H1 (cell line): ENCODE data around the gene TSC22D1. TPM values are rescaled to one million over a fixed set of nuclear protein-coding genes. Genes with fewer than 3 reads are reported as not detected.

Experiments used
- CTCF ChIA-PET: fragments of 300-600 bp; sonication (Branson Sonifier 250); formaldehyde crosslinking; loops from one replicate; lab custom pipeline; 2021; ENCODE audit not compliant: partially characterized antibody; lab: Charles Lee
- POLR2A ChIA-PET: fragments of 300-600 bp; sonication (Branson Sonifier 250); formaldehyde crosslinking; loops from one replicate; lab custom pipeline; 2021; ENCODE audit warnings: inconsistent platforms; ENCODE audit not compliant: partially characterized antibody; lab: Charles Lee
- DNase-seq, 2 experiments: peaks; one replicate each; pipeline versions ENCODE4 v3.0.0 to v3.0.0-alpha.2; 2010 to 2022; ENCODE audit warnings: low spot score in 2 of 2, low read depth in 1 of 2, mixed read lengths in 1 of 2
- FAIRE-seq: peaks from 2 replicates; lab custom pipeline; 2011; peaks lifted over from hg19 to GRCh38; lab: Jason Lieb, UNC
- H2AFZ ChIP-seq: 2 replicates; pipeline ENCODE4 v1.8.1; 2012; ENCODE audit warnings: low read length, inconsistent platforms
- H2AK5ac ChIP-seq: 2 replicates; pipeline ENCODE4 v1.6.1; 2013; ENCODE audit warnings: low read depth, low read length
- H2BK120ac ChIP-seq: replicated peaks from 2 replicates; pipeline ENCODE3; 2013; ENCODE audit warnings: low read depth, low read length, inconsistent platforms
- H2BK12ac ChIP-seq: 2 replicates; pipeline ENCODE4 v1.6.1; 2013; ENCODE audit warnings: low read depth, low read length
- H2BK15ac ChIP-seq: 2 replicates; pipeline ENCODE4 v1.6.1; 2013; ENCODE audit warnings: low read length
- H2BK20ac ChIP-seq: 2 replicates; pipeline ENCODE4 v1.6.1; 2013; ENCODE audit warnings: low read length
- H2BK5ac ChIP-seq: 2 replicates; pipeline ENCODE4 v1.6.1; 2013; ENCODE audit warnings: low read depth, low read length
- H3K14ac ChIP-seq: 2 replicates; pipeline ENCODE4 v1.6.1; 2013; ENCODE audit warnings: inconsistent platforms; ENCODE audit not compliant: insufficient read length
- H3K18ac ChIP-seq: 2 replicates; pipeline ENCODE4 v1.6.1; 2013; ENCODE audit warnings: low read length; ENCODE audit errors: extremely low read depth
- H3K23ac ChIP-seq: 2 replicates; pipeline ENCODE4 v1.6.1; 2013; ENCODE audit warnings: inconsistent platforms; ENCODE audit not compliant: insufficient read length
- H3K23me2 ChIP-seq: 2 replicates; pipeline ENCODE4 v1.6.1; 2013; ENCODE audit warnings: low read depth, low read length
- H3K27ac ChIP-seq: 2 replicates; pipeline ENCODE4 v1.6.1; 2011; ENCODE audit warnings: low read depth, low read length, inconsistent platforms
- H3K27me3 ChIP-seq, 4 experiments: replicated peaks in 1 of 4; 1 replicate in 1 of 4; 2 replicates in 3 of 4; pipeline versions ENCODE4 v1.6.1 to v1.8.1; 2011 to 2013; ENCODE audit warnings: low read length in 3 of 4, mild to moderate bottlenecking in 3 of 4, inconsistent platforms in 2 of 4, mixed read lengths in 2 of 4, moderate library complexity in 1 of 4; ENCODE audit not compliant: control insufficient read depth in 3 of 4, insufficient read depth in 3 of 4; ENCODE audit errors: extremely low read depth in 1 of 4
- H3K36me3 ChIP-seq, 4 experiments: 2 replicates each; pipeline versions ENCODE4 v1.6.1 to v1.8.1; 2011 to 2013; ENCODE audit warnings: mild to moderate bottlenecking in 4 of 4, low read length in 3 of 4, moderate library complexity in 2 of 4, control low read depth in 1 of 4, inconsistent platforms in 1 of 4; ENCODE audit not compliant: insufficient read depth in 4 of 4, control insufficient read depth in 2 of 4
- H3K4ac ChIP-seq: replicated peaks from 2 replicates; pipeline ENCODE3; 2013; ENCODE audit warnings: low read length, low read depth, mixed read lengths, inconsistent platforms; ENCODE audit not compliant: insufficient read length
- H3K4me1 ChIP-seq, 4 experiments: replicated peaks in 1 of 4; 1 replicate in 1 of 4; 2 replicates in 3 of 4; pipeline versions ENCODE4 v1.6.1 to v1.8.1; 2011 to 2013; ENCODE audit warnings: low read length in 3 of 4, inconsistent platforms in 2 of 4, mixed read lengths in 1 of 4; ENCODE audit not compliant: insufficient read depth in 4 of 4, control insufficient read depth in 3 of 4
- H3K4me2 ChIP-seq, 2 experiments: 2 replicates each; pipeline versions ENCODE4 v1.6.1 to v1.8.1; 2011 to 2013; ENCODE audit warnings: low read depth in 2 of 2, low read length in 2 of 2, control low read depth in 1 of 2, inconsistent platforms in 1 of 2, mild to moderate bottlenecking in 1 of 2; ENCODE audit not compliant: insufficient read depth in 1 of 2
- H3K4me3 ChIP-seq, 4 experiments: fragments of 200-600, 300-600 bp in 1 of 4; sonication (generic), shearing (Covaris generic), sonication (Bioruptor Twin) in 1 of 4; 2 replicates each; pipeline versions ENCODE4 v1.5.1 to v1.8.1; 2011 to 2016; ENCODE audit warnings: low read length in 4 of 4, low read depth in 3 of 4, control low read depth in 2 of 4, inconsistent platforms in 2 of 4, mild to moderate bottlenecking in 2 of 4, mixed read lengths in 1 of 4, moderate library complexity in 1 of 4; ENCODE audit not compliant: insufficient read depth in 2 of 4; ENCODE audit errors: extremely low read depth in 1 of 4
- H3K56ac ChIP-seq: replicated peaks from 2 replicates; pipeline ENCODE3; 2013; ENCODE audit warnings: low read depth, mild to moderate bottlenecking, mixed read lengths, low read length, inconsistent platforms; ENCODE audit not compliant: insufficient read length
- H3K79me1 ChIP-seq: 2 replicates; pipeline ENCODE4 v1.6.1; 2013; ENCODE audit warnings: low read depth, low read length, control low read depth
- H3K79me2 ChIP-seq, 2 experiments: 2 replicates each; pipeline versions ENCODE4 v1.6.1 to v1.8.1; 2012 to 2013; ENCODE audit warnings: low read length in 2 of 2, mild to moderate bottlenecking in 2 of 2, inconsistent platforms in 1 of 2; ENCODE audit not compliant: insufficient read depth in 2 of 2, control insufficient read depth in 1 of 2
- H3K9ac ChIP-seq, 4 experiments: replicated peaks in 1 of 4; 1 replicate in 1 of 4; 2 replicates in 3 of 4; pipeline versions ENCODE4 v1.6.1 to v1.8.1; 2011 to 2013; ENCODE audit warnings: low read depth in 3 of 4, low read length in 3 of 4, control low read depth in 2 of 4, mild to moderate bottlenecking in 2 of 4, moderate library complexity in 2 of 4, inconsistent platforms in 1 of 4; ENCODE audit errors: extremely low read depth in 1 of 4
- H3K9me3 ChIP-seq, 2 experiments: 2 replicates each; pipeline versions ENCODE4 v1.6.1 to v1.8.1; 2012 to 2013; ENCODE audit warnings: mild to moderate bottlenecking in 2 of 2, moderate library complexity in 2 of 2, control low read depth in 1 of 2, inconsistent platforms in 1 of 2, low read depth in 1 of 2, low read length in 1 of 2, mixed read lengths in 1 of 2; ENCODE audit not compliant: insufficient read depth in 2 of 2
- H4K20me1 ChIP-seq, 2 experiments: replicated peaks in 1 of 2; 2 replicates each; pipeline versions ENCODE3 to v1.8.1; 2011 to 2013; ENCODE audit warnings: inconsistent platforms in 2 of 2, low read length in 2 of 2, mild to moderate bottlenecking in 1 of 2; ENCODE audit not compliant: insufficient read depth in 2 of 2, control insufficient read depth in 1 of 2
- H4K5ac ChIP-seq: 2 replicates; pipeline ENCODE4 v1.6.1; 2013; ENCODE audit warnings: low read length, low read depth, mixed read lengths, inconsistent platforms; ENCODE audit not compliant: insufficient read length
- H4K8ac ChIP-seq: 2 replicates; pipeline ENCODE4 v1.8.0; 2013; ENCODE audit warnings: mild to moderate bottlenecking, moderate library complexity, low read length, inconsistent platforms; ENCODE audit not compliant: insufficient read depth; ENCODE audit errors: extremely low read depth
- H4K91ac ChIP-seq: replicated peaks from 2 replicates; pipeline ENCODE3; 2013; ENCODE audit warnings: low read length, mixed read lengths, inconsistent platforms; ENCODE audit not compliant: insufficient read length
- BACH1 ChIP-seq: IDR thresholded peaks from 2 replicates; pipeline ENCODE4 v1.6.1; 2012; ENCODE audit warnings: low read length, improper control_type of control experiment
- BCL11A ChIP-seq, 2 experiments: IDR thresholded peaks; one replicate each; pipeline ENCODE4 v1.6.1; 2011; ENCODE audit warnings: low read depth in 2 of 2, low read length in 2 of 2, mild to moderate bottlenecking in 2 of 2
- CHD2 ChIP-seq: IDR thresholded peaks from 2 replicates; pipeline ENCODE4 v1.6.1; 2012; ENCODE audit warnings: low read length, improper control_type of control experiment
- HDAC6 ChIP-seq: IDR thresholded peaks from one replicate; pipeline ENCODE4 v1.7.1; 2012; ENCODE audit warnings: low read depth, mild to moderate bottlenecking, inconsistent platforms, low read length, moderate library complexity
- JUN ChIP-seq: IDR thresholded peaks from 2 replicates; pipeline ENCODE4 v1.6.1; 2011; ENCODE audit warnings: low read depth, mild to moderate bottlenecking, improper control_type of control experiment, low read length
- MAX ChIP-seq: IDR thresholded peaks from 2 replicates; pipeline ENCODE4 v1.6.1; 2012; ENCODE audit warnings: inconsistent platforms
- NANOG ChIP-seq: IDR thresholded peaks from 2 replicates; pipeline ENCODE4 v1.6.1; 2011; ENCODE audit warnings: low read length, low read depth, mild to moderate bottlenecking, inconsistent platforms; ENCODE audit not compliant: insufficient read depth, poor library complexity, severe bottlenecking
- POU5F1 ChIP-seq: IDR thresholded peaks from 2 replicates; pipeline ENCODE4 v1.6.1; 2011; ENCODE audit warnings: low read depth, mild to moderate bottlenecking, low read length, moderate library complexity
- RNF2 ChIP-seq: fragments of 200-900, 300-1000 bp; sonication (generic); IDR thresholded peaks from 2 replicates; pipeline ENCODE4 v1.7.1; 2016; ENCODE audit warnings: borderline replicate concordance, low read depth, mild to moderate bottlenecking, antibody characterized with exemption, low read length; ENCODE audit not compliant: poor library complexity, severe bottlenecking; ENCODE audit errors: missing control alignments
- RXRA ChIP-seq: IDR thresholded peaks from 2 replicates; pipeline ENCODE4 v1.6.1; 2011; ENCODE audit warnings: low read depth, mild to moderate bottlenecking, low read length, moderate library complexity; ENCODE audit not compliant: insufficient read depth
- TBP ChIP-seq: IDR thresholded peaks from 2 replicates; pipeline ENCODE4 v1.6.1; 2011; ENCODE audit warnings: low read depth, low read length, improper control_type of control experiment
- USF2 ChIP-seq: IDR thresholded peaks from 2 replicates; pipeline ENCODE4 v1.6.1; 2011; ENCODE audit warnings: low read length, improper control_type of control experiment
- ZNF274 ChIP-seq: IDR thresholded peaks from 2 replicates; pipeline ENCODE4 v1.7.0; 2012; ENCODE audit warnings: low read length, borderline replicate concordance; ENCODE audit errors: extremely low read depth
- WGBS, 2 experiments: shearing (Covaris generic) in 1 of 2; methylation state at CpG; one replicate each; pipeline versions ENCODE4 v1.1.6 to v1.1.7; 2013 to 2015; ENCODE audit warnings: low lambda C conversion rate in 2 of 2, mixed read lengths in 2 of 2, inconsistent platforms in 1 of 2, low coverage in 1 of 2, missing lambda C conversion rate in 1 of 2; ENCODE audit not compliant: insufficient replicate concordance in 2 of 2, insufficient coverage in 1 of 2, insufficient read length in 1 of 2; ENCODE audit errors: extremely low coverage in 1 of 2, missing lambda C conversion rate in 1 of 2; 5-methylcytosine and 5-hydroxymethylcytosine counted together
- polyA plus RNA-seq, 7 experiments: library from polyadenylated mRNA; depleted of rRNA in 3 of 7; stranded (reverse) in 5 of 7; unstranded in 2 of 7; fragments of >200 nt in 5 of 7; fragments of 200-250 nt in 2 of 7; gene quantifications; 1 replicate in 5 of 7; 2 replicates in 1 of 7; 4 replicates in 1 of 7; pipeline versions ENCODE4 v1.2.1 to v1.2.3, GENCODE V29; 2011 to 2013; ENCODE audit warnings: missing spikeins in 2 of 7, mixed read lengths in 2 of 7
- total RNA-seq: library from RNA; stranded (reverse); fragmentation: NEBNext Ultra II Directional; extraction: Animal tissue kit (Norgen Biotek cat#: 25700); gene quantifications from 2 replicates; pipeline ENCODE4 v1.2.1, GENCODE V29; 2021

TSC22D1 gene
- total and polyA plus RNA-seq, 2 of the 8 experiments (the other 6 are each of a cell fraction or from before 2014, with no cell fraction given): 52.6 to 80.9 TPM

- no peak overlapping the region for H4K91ac ChIP-seq
- H2BK5ac ChIP-seq: no peak overlapping the region
- H2AK5ac ChIP-seq: no peak overlapping the region
- H3K79me2 ChIP-seq: no peaks in the 10 kb centered on the region
- no peaks in the 10 kb centered on the region for H3K9me3 ChIP-seq
- no peak overlapping the region for H2BK120ac ChIP-seq
- DNase-seq (no peak), FAIRE-seq (no peak)
- H3K4me1 ChIP-seq: no peaks in the 10 kb centered on the region
- H3K9ac ChIP-seq: no peak overlapping the region
- no peaks in the 10 kb centered on the region for H3K79me1 ChIP-seq
- no peak overlapping the region for H2AFZ ChIP-seq
- no peak overlapping the region for H2BK12ac ChIP-seq
- WGBS, 2 experiments: 88% methylated on average over 2 of the region's 2 CpGs; no CpG with 5 or more reads in 1 of the 2 experiments
- POLR2A ChIA-PET: no interaction called here
- no peak overlapping the region for H3K18ac ChIP-seq
- H3K4ac ChIP-seq: no peak overlapping the region
- CTCF ChIA-PET: interaction anchor here (0.6 to 1.5 kb wide), 2 partner anchors 71 to 120 kb away, joined by 3 to 4 read pairs; no protein-coding TSS in a partner anchor
- no peak overlapping the region for H2BK15ac ChIP-seq
- no peak overlapping the region for H2BK20ac ChIP-seq
- no peak overlapping the region for H4K8ac ChIP-seq
- H3K4me2 ChIP-seq: no peak overlapping the region
- H3K4me3 ChIP-seq: no peak overlapping the region
- H3K14ac ChIP-seq: no peak overlapping the region
- no peaks in the 10 kb centered on the region for H3K23me2 ChIP-seq
- H3K27ac ChIP-seq: no peak overlapping the region
- no peaks in the 10 kb centered on the region for H3K27me3 ChIP-seq
- H4K5ac ChIP-seq: no peak overlapping the region
- H3K23ac ChIP-seq: no peak overlapping the region
- no peaks in the 10 kb centered on the region for H4K20me1 ChIP-seq
- H3K56ac ChIP-seq: no peak overlapping the region
- H3K36me3 ChIP-seq: no peaks in the 10 kb centered on the region
- TF ChIP-seq USF2 (no peak), JUN (no peak), BACH1 (no peak), MAX (no peak), TBP (no peak), BCL11A (IDR thresholded peaks at IDR 0.05; ENCODE audit: low read depth in 2 of 2, low read length in 2 of 2) (no peak), HDAC6 (no peak), CHD2 (no peak), RXRA (no peak), POU5F1 (no peak), RNF2 (no peak), NANOG (no peak), ZNF274 (no peak)
Measured at GRCh38 chr13:44605275-44605674, 29.1 kb upstream of the TSC22D1 start.
